IPS-18a (cell line): ENCODE results near the gene KCNT1.

Experiments
- H3K27ac ChIP-seq: one replicate; pipeline ENCODE4 v1.5.1; 2013; ENCODE audit warnings: low read length
- H3K27me3 ChIP-seq: one replicate; pipeline ENCODE4 v1.6.1; 2013; ENCODE audit warnings: mild to moderate bottlenecking, low read length; ENCODE audit not compliant: control insufficient read depth, insufficient read depth
- H3K36me3 ChIP-seq: one replicate; pipeline ENCODE4 v1.6.1; 2013; ENCODE audit warnings: low read depth, low read length; ENCODE audit not compliant: control insufficient read depth
- H3K4me1 ChIP-seq: one replicate; pipeline ENCODE4 v1.6.1; 2013; ENCODE audit warnings: low read depth, low read length; ENCODE audit not compliant: control insufficient read depth
- H3K4me3 ChIP-seq: one replicate; pipeline ENCODE4 v1.5.1; 2013; ENCODE audit warnings: low read length
- H3K9ac ChIP-seq: one replicate; pipeline ENCODE4 v1.6.1; 2013; ENCODE audit warnings: mild to moderate bottlenecking, low read length, moderate library complexity
- H3K9me3 ChIP-seq: one replicate; pipeline ENCODE4 v1.6.1; 2013; ENCODE audit warnings: low read depth, low read length; ENCODE audit not compliant: control insufficient read depth

KCNT1 gene

GRCh38 chr9:135794057-135794335, 92.0 kb downstream of the KCNT1 start:
- no peaks in the 10 kb centered on the region for H3K9me3 ChIP-seq
- H3K36me3 ChIP-seq = no peaks in the 10 kb centered on the region
- no peak overlapping the region for H3K9ac ChIP-seq
- no peaks in the 10 kb centered on the region for H3K4me1 ChIP-seq
- H3K27ac ChIP-seq = no peak overlapping the region
- no peaks in the 10 kb centered on the region for H3K27me3 ChIP-seq
- no peak overlapping the region for H3K4me3 ChIP-seq

DNA sequence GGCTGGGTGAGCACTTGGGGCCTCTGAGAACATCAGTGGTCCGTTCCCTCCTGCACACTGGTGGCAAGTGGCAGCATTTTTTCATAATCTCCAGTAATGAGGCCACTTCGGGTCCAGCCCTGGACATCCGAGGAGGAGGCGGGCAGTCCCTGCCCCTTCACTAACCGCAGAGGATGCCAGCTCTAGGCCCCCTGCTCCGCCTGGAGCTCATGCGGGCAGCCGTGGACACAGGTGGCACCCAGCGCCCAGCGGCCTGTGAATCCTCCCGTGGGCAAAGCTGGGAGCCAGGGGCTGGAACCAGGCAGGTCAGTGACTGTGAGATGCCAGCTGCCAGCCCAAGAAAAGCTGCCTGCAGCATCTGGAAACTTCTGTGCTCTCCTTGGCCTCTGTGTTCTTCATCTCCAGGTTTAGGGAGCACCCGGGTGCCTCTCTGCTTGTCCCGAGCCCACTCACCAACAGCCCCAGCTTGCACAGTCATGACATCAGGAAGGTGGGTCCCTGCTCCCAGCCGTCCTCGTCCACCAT, 92.4 kb downstream of the KCNT1 start:
- H3K4me1 ChIP-seq = no peaks in the 10 kb centered on the region
- no peak overlapping the region for H3K27ac ChIP-seq
- no peak overlapping the region for H3K9ac ChIP-seq
- no peak overlapping the region for H3K4me3 ChIP-seq
- H3K36me3 ChIP-seq = no peaks in the 10 kb centered on the region
- no peaks in the 10 kb centered on the region for H3K27me3 ChIP-seq
- no peaks in the 10 kb centered on the region for H3K9me3 ChIP-seq

- Histone ChIP-seq H3K9me3 (no peaks in the 10 kb centered on the region), H3K4me1 (no peaks in the 10 kb centered on the region), H3K9ac (no peak overlapping the region), H3K36me3 (no peaks in the 10 kb centered on the region), H3K4me3 (no peak overlapping the region), H3K27me3 (no peaks in the 10 kb centered on the region), H3K27ac (no peak overlapping the region)
Measured at GRCh38 chr9:135795391-135795790, 93.4 kb downstream of the KCNT1 start.

- H3K36me3 ChIP-seq = no peaks in the 10 kb centered on the region
- no peak overlapping the region for H3K27ac ChIP-seq
- no peak overlapping the region for H3K4me3 ChIP-seq
- H3K9ac ChIP-seq = no peak overlapping the region
- H3K27me3 ChIP-seq = no peaks in the 10 kb centered on the region
- no peaks in the 10 kb centered on the region for H3K9me3 ChIP-seq
- no peaks in the 10 kb centered on the region for H3K4me1 ChIP-seq
Measured at GRCh38 chr9:135796784-135797485, 95.0 kb downstream of the KCNT1 start.

DNA sequence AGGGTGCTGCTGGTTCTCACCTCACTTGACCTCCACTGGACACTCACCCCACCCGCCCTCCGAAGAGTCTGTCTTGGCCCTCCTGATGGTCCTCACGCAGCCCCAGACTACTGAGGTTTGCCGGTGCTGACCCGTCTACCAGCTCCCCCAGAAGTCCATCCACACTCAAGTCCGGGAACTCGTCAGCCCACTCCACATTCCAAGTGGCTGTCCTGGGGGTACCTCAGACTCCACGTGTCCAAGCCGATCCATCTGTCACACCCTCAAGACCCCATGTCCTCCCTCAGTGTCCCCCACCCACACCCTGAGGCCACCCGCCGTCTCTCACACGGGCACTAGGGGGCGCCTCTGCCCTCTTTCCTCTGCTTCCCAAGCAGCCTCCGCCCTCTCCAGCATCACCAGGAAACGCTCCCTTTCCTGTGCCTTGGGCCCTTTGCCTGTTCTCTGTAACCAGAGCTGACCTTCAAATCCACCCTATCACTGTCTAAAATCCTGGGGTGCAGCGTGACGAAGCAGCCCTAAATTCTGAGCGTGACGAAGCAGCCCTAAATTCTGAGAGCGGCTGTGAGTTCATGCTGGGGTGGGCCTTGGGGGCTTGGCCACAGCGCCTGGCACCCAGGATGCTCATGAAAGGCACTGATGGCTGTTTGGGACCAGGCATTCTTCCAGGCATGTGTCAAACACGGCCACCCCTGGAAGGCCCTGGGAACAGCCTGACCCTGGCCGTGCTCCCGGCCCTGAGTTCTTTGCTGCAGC, 95.7 kb downstream of the KCNT1 start:
- no peaks in the 10 kb centered on the region for H3K4me1 ChIP-seq
- H3K27me3 ChIP-seq = no peaks in the 10 kb centered on the region
- H3K9me3 ChIP-seq = no peaks in the 10 kb centered on the region
- no peaks in the 10 kb centered on the region for H3K36me3 ChIP-seq
- H3K9ac ChIP-seq = no peak overlapping the region
- H3K27ac ChIP-seq = no peak overlapping the region
- H3K4me3 ChIP-seq = no peak overlapping the region

DNA sequence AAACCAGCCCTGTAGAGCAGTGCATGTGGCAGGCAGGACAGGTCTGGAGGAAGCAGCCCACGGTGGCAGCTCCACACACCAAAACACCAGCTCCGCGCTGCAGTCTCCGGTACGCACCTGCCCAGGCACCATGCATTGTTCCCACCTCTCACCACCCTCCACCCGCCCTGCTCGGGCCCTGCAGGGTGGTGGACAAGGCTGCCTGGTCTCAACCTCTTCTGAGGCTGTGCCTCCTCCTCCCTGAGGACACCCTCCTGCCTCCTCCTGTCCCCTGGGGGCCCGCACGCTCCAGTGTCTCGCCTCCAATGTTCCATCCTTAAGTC, 96.2 kb downstream of the KCNT1 start:
- H3K9ac ChIP-seq = no peak overlapping the region
- H3K4me1 ChIP-seq = no peaks in the 10 kb centered on the region
- H3K4me3 ChIP-seq = no peak overlapping the region
- no peaks in the 10 kb centered on the region for H3K9me3 ChIP-seq
- H3K27me3 ChIP-seq = no peaks in the 10 kb centered on the region
- no peaks in the 10 kb centered on the region for H3K36me3 ChIP-seq
- H3K27ac ChIP-seq = no peak overlapping the region

GRCh38 chr9:135799261-135799660, 97.3 kb downstream of the KCNT1 start:
- H3K9ac ChIP-seq = no peak overlapping the region
- no peaks in the 10 kb centered on the region for H3K9me3 ChIP-seq
- H3K4me3 ChIP-seq = no peak overlapping the region
- no peak overlapping the region for H3K27ac ChIP-seq
- H3K4me1 ChIP-seq = no peaks in the 10 kb centered on the region
- H3K36me3 ChIP-seq = no peaks in the 10 kb centered on the region
- no peaks in the 10 kb centered on the region for H3K27me3 ChIP-seq

GRCh38 chr9:135801070-135801469, 99.1 kb downstream of the KCNT1 start:
- Histone ChIP-seq H3K27ac (no peak overlapping the region), H3K9me3 (no peaks in the 10 kb centered on the region), H3K36me3 (no peaks in the 10 kb centered on the region)

DNA sequence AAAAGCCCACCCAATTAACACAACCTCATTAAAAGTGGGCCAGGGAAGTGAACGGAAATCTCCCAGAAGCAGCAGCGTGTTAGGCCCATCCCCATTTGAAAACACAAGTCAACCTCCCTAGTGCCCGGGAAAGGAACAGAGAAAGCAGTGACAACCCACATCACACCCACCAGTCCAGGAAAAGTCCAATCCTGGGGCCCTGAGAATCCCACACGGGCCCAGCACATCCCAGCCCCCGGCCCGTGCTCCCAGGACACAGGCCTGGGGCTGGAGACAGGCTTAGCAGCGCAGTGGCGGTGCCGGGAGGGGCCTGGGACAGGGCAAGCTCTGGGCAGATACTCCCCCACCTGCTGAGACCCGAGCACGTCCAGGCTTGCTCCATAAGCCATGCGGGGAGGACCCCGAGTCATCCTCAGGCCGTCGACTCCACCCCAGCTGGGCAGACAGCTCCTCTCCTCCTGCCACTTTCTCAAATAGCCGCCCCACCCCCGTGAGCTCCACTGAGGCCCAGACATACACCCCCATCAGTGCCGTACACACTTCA, 101.0 kb downstream of the KCNT1 start:
- H3K27ac ChIP-seq = no peak overlapping the region
- H3K36me3 ChIP-seq = no peaks in the 10 kb centered on the region
- no peak overlapping the region for H3K4me3 ChIP-seq
- H3K9me3 ChIP-seq = no peaks in the 10 kb centered on the region
- H3K27me3 ChIP-seq = no peaks in the 10 kb centered on the region
- no peak overlapping the region for H3K9ac ChIP-seq
- no peaks in the 10 kb centered on the region for H3K4me1 ChIP-seq

More at GRCh38 chr9:135801070-135801469, 99.1 kb downstream of the KCNT1 start:
- Histone ChIP-seq H3K4me1 (no peaks in the 10 kb centered on the region), H3K4me3 (no peak overlapping the region), H3K27me3 (no peaks in the 10 kb centered on the region), H3K9ac (no peak overlapping the region)

DNA sequence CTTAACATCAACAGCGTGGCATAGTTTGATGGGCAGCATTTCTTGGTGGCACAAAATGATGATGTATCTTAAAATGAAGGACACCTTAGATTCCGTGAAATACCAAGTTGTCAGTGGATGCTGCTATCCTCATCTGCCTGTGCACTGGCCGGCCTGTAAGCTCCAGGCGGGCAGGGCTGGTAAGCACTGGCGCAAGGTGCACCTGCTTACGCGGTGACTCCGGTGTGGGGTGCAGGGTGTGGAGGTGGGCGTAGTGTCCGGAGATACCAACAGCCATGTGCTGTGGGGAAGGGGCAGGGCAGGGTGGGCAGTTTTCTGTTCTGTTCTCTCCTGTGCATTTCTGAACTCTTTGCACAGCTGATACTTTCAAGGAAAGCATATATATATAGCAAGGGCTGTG, 101.5 kb downstream of the KCNT1 start:
- H3K36me3 ChIP-seq = peaks cover 4% of the 10 kb centered on the region
- H3K27me3 ChIP-seq = no peaks in the 10 kb centered on the region
- H3K4me3 ChIP-seq = no peak overlapping the region
- no peaks in the 10 kb centered on the region for H3K4me1 ChIP-seq
- H3K9me3 ChIP-seq = no peaks in the 10 kb centered on the region
- H3K27ac ChIP-seq = no peak overlapping the region
- H3K9ac ChIP-seq = no peak overlapping the region

DNA sequence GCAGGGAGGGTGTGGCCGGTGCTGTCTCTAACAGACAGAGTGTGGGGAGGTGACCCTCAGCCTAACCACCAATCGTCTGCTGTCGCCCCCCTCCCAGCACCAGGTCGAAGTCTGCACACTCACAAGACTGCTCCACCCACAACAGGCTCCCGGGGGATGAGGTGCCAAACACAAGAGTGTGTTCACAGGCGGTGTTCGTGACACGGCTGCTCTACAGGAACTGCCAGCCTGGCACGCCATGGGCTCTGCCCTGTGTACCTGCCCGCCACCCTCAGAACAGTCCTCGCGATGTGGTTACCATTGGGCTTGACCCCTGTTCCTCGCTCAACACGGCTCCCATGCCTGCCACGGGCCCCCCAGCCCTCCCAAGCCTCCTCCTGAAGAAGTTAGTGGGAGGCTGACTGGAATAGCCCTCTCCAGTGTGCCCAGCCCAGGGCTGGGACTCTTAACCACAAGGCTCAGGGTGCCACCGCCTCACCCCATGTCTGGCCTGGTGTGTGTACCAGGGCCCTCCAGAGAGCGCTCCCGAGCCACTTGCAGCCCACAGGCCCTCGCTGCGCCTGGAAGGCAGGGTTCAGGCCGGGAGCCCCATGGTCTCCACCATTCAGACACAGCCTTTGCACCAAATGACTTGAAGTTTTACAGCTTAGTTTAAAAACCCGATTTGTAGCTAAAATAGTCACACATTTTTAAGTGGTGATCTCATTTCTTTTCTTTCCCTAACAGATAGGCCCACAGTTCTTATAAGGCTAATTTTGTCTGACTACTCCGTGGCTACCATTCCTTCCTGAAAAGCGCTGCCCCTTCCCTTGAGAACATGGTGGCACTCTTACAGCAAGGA, 102.8 kb downstream of the KCNT1 start:
- H3K9me3 ChIP-seq = no peaks in the 10 kb centered on the region
- H3K9ac ChIP-seq = no peak overlapping the region
- H3K4me3 ChIP-seq = no peak overlapping the region
- no peaks in the 10 kb centered on the region for H3K4me1 ChIP-seq
- no peak overlapping the region for H3K27ac ChIP-seq
- H3K36me3 ChIP-seq = peaks cover 14% of the 10 kb centered on the region
- H3K27me3 ChIP-seq = no peaks in the 10 kb centered on the region
